ENCODE measurements around the gene THAP12. TPM values are rescaled to one million over a fixed set of nuclear protein-coding genes. Genes with fewer than 3 reads are reported as not detected.
A peak's percentile ranks its signal among the peaks of the same experiment; 100 is the strongest.

THAP12 gene
- polyA plus RNA-seq, 1 experiment, result 15.5 TPM

DNA sequence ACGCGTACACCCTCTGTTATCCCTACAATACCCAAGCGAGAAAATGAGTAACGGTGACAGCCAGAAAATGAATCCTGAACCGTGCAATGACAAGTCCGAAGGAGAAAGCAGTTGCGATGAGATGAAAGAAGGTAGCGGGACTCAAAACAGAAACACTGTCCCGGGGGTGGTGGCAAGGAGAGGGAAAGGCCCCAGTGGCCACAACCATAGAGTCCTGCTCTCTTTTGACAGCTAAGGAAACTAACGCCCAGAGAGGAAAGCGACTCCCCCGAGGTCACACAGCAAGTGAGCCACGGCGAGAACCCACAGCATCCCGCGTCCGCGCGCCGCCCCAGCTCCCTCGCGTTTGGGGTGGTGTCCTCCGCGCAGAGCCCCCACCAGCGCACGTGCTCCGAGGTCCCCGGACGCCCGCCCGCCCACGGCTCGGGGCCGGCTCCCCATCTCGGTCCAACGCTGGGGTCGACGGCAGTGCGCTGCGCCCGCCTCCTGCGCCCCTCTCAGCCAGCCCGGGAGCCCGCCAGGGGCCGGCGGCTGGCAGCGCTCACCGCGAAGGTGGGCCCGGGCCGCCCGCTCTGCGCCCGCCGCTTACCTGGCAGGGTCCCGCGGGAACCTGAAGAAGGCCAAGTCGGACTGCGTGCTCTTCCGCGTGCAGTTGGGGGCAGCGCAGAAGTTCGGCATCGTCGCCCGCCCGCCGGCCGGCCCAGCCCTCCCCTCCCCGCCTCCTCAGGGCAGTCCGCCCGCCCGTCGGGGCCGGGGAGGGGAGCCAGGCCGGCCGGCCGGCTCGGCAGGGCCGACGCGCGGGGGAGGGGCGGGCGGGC is 564 bp downstream of the THAP12 start:
- CTCF ChIA-PET, result interaction anchor here (1.5 kb wide), 1 partner anchor 31 kb away, joined by 3 read pairs; no protein-coding TSS in a partner anchor

GRCh38 chr11:76379807-76380158 is 1.1 kb downstream of the THAP12 start:
- ChIA-PET CTCF (no interaction called here), POLR2A (interaction anchor here (0.6 kb wide), 1 partner anchor 50 kb away, joined by 6 read pairs; no protein-coding TSS in a partner anchor)
- no peak for TF ChIP-seq CTCF (IDR thresholded peaks at IDR 0.05; ENCODE audit: insufficient read depth, low read depth, low read length)
- H3K27me3 ChIP-seq (ENCODE audit: control insufficient read depth, insufficient read depth, low read length), result no peaks in the 10 kb centered on the region
- H3K36me3 ChIP-seq (ENCODE audit: control insufficient read depth, insufficient read depth, low read length), result no peaks in the 10 kb centered on the region
- peak overlapping the region; percentile 62 for H3K4me3 ChIP-seq (ENCODE audit: low read depth, low read length)
- DNase-seq (ENCODE audit: low read depth), result no peak

More for the DNA sequence above, 564 bp downstream of the THAP12 start:
- Histone ChIP-seq H3K27me3 (ENCODE audit: control insufficient read depth, insufficient read depth, low read length) (no peaks in the 10 kb centered on the region), H3K36me3 (ENCODE audit: control insufficient read depth, insufficient read depth, low read length) (no peaks in the 10 kb centered on the region), H3K4me3 (ENCODE audit: low read depth, low read length) (peak overlapping the region; percentile 62)
- no peak for TF ChIP-seq CTCF (IDR thresholded peaks at IDR 0.05; ENCODE audit: insufficient read depth, low read depth, low read length)
- DNase-seq (ENCODE audit: low read depth), result no peak
- POLR2A ChIA-PET, result interaction anchor here (0.6 kb wide), 1 partner anchor 49 kb away, joined by 6 read pairs; no protein-coding TSS in a partner anchor

GRCh38 chr11:76376746-76377558 is 4.0 kb downstream of the THAP12 start:
- ChIA-PET CTCF (no interaction called here), POLR2A (no interaction called here)
- Histone ChIP-seq H3K36me3 (ENCODE audit: control insufficient read depth, insufficient read depth, low read length) (no peaks in the 10 kb centered on the region), H3K27me3 (ENCODE audit: control insufficient read depth, insufficient read depth, low read length) (no peaks in the 10 kb centered on the region), H3K4me3 (ENCODE audit: low read depth, low read length) (no peak overlapping the region)
- TF ChIP-seq CTCF (IDR thresholded peaks at IDR 0.05; ENCODE audit: insufficient read depth, low read depth, low read length), result no peak
- no peak for DNase-seq (ENCODE audit: low read depth)

DNA sequence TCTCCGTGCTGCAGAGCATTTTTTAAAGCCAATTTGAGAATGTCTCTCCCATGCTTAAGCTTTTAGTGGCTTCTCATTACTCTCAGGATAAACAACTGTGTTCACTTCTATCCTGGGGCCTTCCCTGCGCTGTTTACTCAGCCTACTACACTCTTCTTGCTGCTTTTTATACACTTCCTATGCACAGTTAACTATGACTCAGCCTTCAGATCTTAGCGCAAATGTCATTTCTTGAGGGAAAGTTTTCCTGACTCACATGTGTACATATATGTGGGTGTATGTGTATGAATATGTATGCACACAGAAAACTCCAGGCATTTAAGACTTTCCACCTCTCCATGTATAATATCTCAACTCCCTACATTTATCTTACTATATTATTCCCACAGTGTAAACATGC is 9.8 kb downstream of the THAP12 start:
- POLR2A ChIA-PET, result no interaction called here
- CTCF ChIA-PET, result no interaction called here
- no peak for TF ChIP-seq CTCF (IDR thresholded peaks at IDR 0.05; ENCODE audit: insufficient read depth, low read depth, low read length)
- H3K27me3 ChIP-seq (ENCODE audit: control insufficient read depth, insufficient read depth, low read length), result no peaks in the 10 kb centered on the region
- peak; percentile 33 for DNase-seq (ENCODE audit: low read depth)
- H3K36me3 ChIP-seq (ENCODE audit: control insufficient read depth, insufficient read depth, low read length), result no peaks in the 10 kb centered on the region
- no peak overlapping the region for H3K4me3 ChIP-seq (ENCODE audit: low read depth, low read length)

DNA sequence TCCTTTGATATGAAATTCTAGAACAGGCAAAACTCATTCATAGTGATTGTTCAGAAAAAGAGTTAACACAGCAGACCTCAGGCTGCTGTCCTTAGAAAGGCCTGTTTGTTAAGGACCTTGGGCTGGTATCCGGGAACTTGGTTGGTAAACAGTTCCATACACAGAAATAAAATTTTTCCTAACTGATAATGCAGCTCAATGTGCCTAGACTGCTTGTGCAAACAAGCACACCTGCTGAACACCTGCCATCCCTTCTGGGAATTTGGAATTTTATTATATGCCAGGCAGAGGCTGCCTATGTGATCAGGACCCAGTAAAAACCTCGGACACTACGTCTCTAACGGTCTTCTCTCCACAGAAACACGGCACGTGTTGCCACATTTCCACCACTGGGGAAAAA is 11.5 kb downstream of the THAP12 start:
- no peak for DNase-seq (ENCODE audit: low read depth)
- no peak overlapping the region for H3K4me3 ChIP-seq (ENCODE audit: low read depth, low read length)
- H3K36me3 ChIP-seq (ENCODE audit: control insufficient read depth, insufficient read depth, low read length), result peaks cover 2% of the 10 kb centered on the region
- no peaks in the 10 kb centered on the region for H3K27me3 ChIP-seq (ENCODE audit: control insufficient read depth, insufficient read depth, low read length)
- no peak for TF ChIP-seq CTCF (IDR thresholded peaks at IDR 0.05; ENCODE audit: insufficient read depth, low read depth, low read length)
- CTCF ChIA-PET, result no interaction called here
- POLR2A ChIA-PET, result no interaction called here

All from BJ (cell line).